Measurements from ENCODE around the gene PRKCD.
A peak's percentile ranks its signal among the peaks of the same experiment; 100 is the strongest.

Gene PRKCD

GRCh38 chr3:53160660-53161449 is at the start of gene PRKCD:
TSS of gene PRKCD (plus strand) at chr3:53161209. CDS start at chr3:53178423, 17,214 bp downstream.
- FAIRE-seq: peak; percentile 60

GRCh38 chr3:53111822-53112221 is 49.2 kb upstream of the PRKCD start:
- DNase-seq (ENCODE audit: extremely low spot score, insufficient read length, low read depth): no peak
- no peak for FAIRE-seq

More at GRCh38 chr3:53160660-53161449, at the start of gene PRKCD:
- peak; percentile 91 for DNase-seq (ENCODE audit: extremely low spot score, insufficient read length, low read depth)

GRCh38 chr3:53113293-53114010 is 47.6 kb upstream of the PRKCD start:
- DNase-seq (ENCODE audit: extremely low spot score, insufficient read length, low read depth): no peak
- FAIRE-seq: no peak

- peak; percentile 67 for DNase-seq (ENCODE audit: extremely low spot score, insufficient read length, low read depth)
- FAIRE-seq: peak; percentile 85
Measured at GRCh38 chr3:53114011-53114400, 47.0 kb upstream of the PRKCD start.

- FAIRE-seq (no peak), DNase-seq (ENCODE audit: extremely low spot score, insufficient read length, low read depth) (no peak)
Measured at GRCh38 chr3:53114412-53115074, 46.5 kb upstream of the PRKCD start.

GRCh38 chr3:53116956-53117355 is 44.1 kb upstream of the PRKCD start:
- no peak for FAIRE-seq
- DNase-seq (ENCODE audit: extremely low spot score, insufficient read length, low read depth): no peak

GRCh38 chr3:53120336-53120735 is 40.7 kb upstream of the PRKCD start:
- FAIRE-seq: no peak
- no peak for DNase-seq (ENCODE audit: extremely low spot score, insufficient read length, low read depth)

- DNase-seq (ENCODE audit: extremely low spot score, insufficient read length, low read depth) (no peak), FAIRE-seq (no peak)
Measured at GRCh38 chr3:53122255-53122932, 38.6 kb upstream of the PRKCD start.

GRCh38 chr3:53122933-53123305 is 38.1 kb upstream of the PRKCD start:
- no peak for FAIRE-seq
- DNase-seq (ENCODE audit: extremely low spot score, insufficient read length, low read depth): no peak

GRCh38 chr3:53123510-53123909 is 37.5 kb upstream of the PRKCD start:
- no peak for FAIRE-seq
- DNase-seq (ENCODE audit: extremely low spot score, insufficient read length, low read depth): no peak

- no peak for FAIRE-seq
Measured at GRCh38 chr3:53123953-53124352, 37.1 kb upstream of the PRKCD start.

GRCh38 chr3:53126601-53127000 is 34.4 kb upstream of the PRKCD start:
- FAIRE-seq (no peak), DNase-seq (ENCODE audit: extremely low spot score, insufficient read length, low read depth) (no peak)

More at GRCh38 chr3:53123953-53124352, 37.1 kb upstream of the PRKCD start:
- no peak for DNase-seq (ENCODE audit: extremely low spot score, insufficient read length, low read depth)

- FAIRE-seq: no peak
- DNase-seq (ENCODE audit: extremely low spot score, insufficient read length, low read depth): no peak
Measured at GRCh38 chr3:53129344-53129743, 31.7 kb upstream of the PRKCD start.

GRCh38 chr3:53130179-53131061 is 30.6 kb upstream of the PRKCD start, which contains the start of gene RFT1:
TSS of gene RFT1 (minus strand) at chr3:53130435. CDS start at chr3:53130400, 35 bp downstream.
- peak; percentile 86 for DNase-seq (ENCODE audit: extremely low spot score, insufficient read length, low read depth)
- FAIRE-seq: peak; percentile 95

- DNase-seq (ENCODE audit: extremely low spot score, insufficient read length, low read depth) (no peak), FAIRE-seq (no peak)
Measured at GRCh38 chr3:53131096-53131495, 29.9 kb upstream of the PRKCD start.

- DNase-seq (ENCODE audit: extremely low spot score, insufficient read length, low read depth): no peak
- FAIRE-seq: no peak
Measured at GRCh38 chr3:53132347-53132746, 28.7 kb upstream of the PRKCD start.

- DNase-seq (ENCODE audit: extremely low spot score, insufficient read length, low read depth) (peak; percentile 71), FAIRE-seq (peak; percentile 90)
Measured at GRCh38 chr3:53134631-53135232, 26.3 kb upstream of the PRKCD start.

GRCh38 chr3:53137221-53137620 is 23.8 kb upstream of the PRKCD start:
- FAIRE-seq (no peak), DNase-seq (ENCODE audit: extremely low spot score, insufficient read length, low read depth) (no peak)
